HG03442 (cell line): ENCODE results near the gene TSPEAR.
"Not testable (repeated sequence)": the region's sequence is repeated elsewhere in the genome, so short reads cannot be mapped to it uniquely, and the experiment has no call there.

Experiments used
- ATAC-seq: cut with Tn5 transposase; IDR thresholded peaks from one replicate; pipeline ENCODE4 v1.9.1; 2021; ENCODE audit warnings: mild to moderate bottlenecking, moderate library complexity; ENCODE audit not compliant: unreplicated experiment

The TSPEAR gene

DNA sequence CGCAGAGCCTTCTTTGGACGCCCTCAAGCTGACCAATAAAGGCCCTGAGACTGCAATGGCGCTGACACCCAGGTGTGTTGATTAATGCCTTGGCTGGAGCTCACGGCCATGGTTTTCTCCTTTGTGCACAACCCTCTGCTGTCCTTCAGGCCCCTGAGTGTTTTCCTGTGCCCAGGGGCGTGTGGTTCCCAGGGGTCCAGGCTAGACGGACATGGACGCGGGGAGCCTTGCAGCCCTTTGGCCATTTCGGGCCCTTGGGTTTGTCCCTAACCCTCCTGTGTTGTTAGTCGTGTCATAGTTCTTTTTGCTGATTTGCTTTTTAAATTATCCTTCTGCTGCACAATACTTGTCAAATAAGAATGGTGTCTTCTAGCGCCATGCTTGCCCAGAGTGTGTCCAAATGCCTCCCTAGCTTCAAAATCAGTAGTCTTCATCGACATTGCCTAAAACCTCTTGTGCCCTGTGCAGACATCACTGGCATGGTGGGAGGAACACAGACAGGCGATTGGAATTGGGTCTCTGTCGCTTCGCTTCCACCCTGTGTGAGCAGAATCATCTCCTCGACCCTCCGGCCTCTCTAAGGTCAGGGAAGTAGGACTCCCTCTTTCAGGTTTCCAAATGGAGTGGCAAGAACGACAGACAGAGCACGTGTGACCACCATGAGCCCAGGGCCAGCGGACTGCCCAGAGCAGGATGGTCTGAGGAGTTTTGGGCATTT is 135.9 kb downstream of the TSPEAR start:
- no peak for ATAC-seq

DNA sequence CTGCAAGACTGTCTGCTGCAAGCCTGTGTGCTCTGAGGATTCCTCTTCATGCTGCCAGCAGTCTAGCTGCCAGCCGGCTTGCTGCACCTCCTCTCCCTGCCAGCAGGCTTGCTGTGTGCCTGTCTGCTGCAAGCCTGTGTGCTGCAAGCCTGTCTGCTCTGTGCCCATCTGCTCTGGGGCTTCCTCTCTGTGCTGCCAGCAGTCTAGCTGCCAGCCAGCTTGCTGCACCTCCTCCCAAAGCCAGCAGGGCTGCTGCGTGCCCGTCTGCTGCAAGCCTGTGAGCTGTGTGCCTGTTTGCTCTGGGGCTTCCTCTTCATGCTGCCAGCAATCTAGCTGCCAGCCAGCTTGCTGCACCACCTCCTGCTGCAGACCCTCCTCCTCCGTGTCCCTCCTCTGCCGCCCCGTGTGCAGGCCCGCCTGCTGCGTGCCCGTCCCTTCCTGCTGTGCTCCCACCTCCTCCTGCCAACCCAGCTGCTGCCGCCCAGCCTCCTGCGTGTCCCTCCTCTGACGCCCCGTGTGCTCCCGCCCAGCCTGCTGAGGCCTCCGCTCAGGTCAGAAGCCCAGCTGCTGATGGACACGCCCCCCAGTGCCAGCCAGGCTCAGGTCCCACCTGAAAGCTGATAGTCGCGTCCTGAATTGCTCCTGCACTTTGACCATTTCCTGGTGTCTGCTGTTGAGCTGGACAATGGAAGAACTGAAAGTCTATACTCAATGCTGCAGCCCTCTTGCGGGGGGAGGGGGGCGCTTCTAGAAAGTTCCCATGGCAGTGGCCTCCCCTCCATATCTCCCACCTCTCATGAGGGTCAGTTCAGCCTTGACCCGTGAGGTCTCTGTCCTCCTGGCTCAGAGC is 136.7 kb downstream of the TSPEAR start:
- ATAC-seq, result no peak

GRCh38 chr21:44573630-44574456 is 137.5 kb downstream of the TSPEAR start, which contains the start of gene KRTAP10-4:
Gene KRTAP10-4, plus strand, starts transcription at chr21:44573729. Its CDS starts 30 bp downstream, at chr21:44573759.
- not testable (repeated sequence) for ATAC-seq

DNA sequence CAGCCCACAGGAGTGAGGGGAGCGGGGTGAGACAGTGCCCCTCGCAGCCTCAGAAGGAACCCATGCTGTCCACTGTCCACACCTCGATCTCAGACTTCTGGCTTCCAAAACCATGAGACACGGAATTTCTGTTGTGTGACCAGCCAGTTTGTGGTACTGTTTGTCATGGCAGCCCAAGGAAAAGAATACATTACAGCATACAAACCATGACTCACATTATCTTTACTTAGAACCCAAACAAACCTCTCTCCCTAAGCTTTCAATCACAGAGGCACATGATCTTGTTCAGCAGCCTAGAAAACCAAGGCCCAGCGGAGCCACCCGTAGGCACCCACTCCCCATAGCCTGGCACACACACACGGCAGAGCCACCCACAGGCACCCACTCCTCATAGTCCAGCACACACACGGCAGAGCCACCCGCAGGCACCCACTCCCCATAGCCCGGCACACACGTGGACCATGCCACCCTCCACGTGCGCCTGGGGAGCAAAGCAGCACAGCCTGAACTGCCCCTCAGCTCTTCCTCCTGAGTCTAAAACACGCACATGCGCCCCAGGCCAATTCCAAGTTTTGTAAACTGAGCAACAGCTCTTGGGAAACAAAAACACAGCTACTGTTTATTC is 138.3 kb downstream of the TSPEAR start:
- ATAC-seq, result no peak

DNA sequence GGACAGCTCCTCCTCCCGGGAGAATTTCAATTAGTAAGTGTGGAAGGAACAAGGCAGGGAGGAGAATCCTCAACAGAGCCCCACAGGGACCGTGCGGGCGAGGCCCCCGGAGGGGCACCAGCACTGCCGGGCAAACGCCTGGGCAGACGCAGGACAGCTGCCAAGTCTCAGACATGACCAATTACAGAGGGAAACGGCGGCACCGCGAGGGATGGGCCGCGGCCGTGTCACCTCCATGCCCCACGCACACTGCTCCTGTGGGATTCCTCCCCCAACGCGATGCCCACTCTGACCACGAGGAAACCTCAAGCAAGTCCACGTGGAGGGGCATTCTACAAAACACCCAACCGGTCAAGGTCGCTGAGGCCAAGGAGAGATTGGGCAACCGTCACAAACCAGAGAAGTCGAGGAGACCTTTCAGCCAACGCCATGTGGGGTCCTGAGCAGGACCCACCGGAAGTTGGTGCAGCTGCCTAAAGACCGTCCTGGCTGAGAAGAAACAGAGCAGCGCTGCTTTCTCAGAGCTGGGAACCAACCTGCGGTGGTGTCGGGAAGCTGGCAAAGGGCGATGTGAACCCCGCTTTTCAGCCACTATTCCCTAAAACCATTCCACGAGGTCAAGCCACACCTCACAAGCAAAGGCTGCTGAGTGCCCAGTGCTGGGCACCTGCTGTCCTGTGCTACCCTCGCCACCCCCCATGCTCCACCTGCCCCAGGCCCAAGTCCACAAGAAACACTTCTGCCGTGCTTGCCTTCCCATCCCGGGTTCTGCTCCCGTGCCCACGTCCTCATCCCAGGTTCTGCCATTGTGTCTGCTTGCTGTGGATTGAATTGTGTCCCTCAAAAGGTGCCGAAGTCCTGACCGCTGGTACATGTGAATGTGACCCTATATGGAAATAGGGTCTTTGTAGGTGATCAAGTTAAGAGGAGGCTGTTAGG is 139.3 kb downstream of the TSPEAR start:
- ATAC-seq, result no peak

DNA sequence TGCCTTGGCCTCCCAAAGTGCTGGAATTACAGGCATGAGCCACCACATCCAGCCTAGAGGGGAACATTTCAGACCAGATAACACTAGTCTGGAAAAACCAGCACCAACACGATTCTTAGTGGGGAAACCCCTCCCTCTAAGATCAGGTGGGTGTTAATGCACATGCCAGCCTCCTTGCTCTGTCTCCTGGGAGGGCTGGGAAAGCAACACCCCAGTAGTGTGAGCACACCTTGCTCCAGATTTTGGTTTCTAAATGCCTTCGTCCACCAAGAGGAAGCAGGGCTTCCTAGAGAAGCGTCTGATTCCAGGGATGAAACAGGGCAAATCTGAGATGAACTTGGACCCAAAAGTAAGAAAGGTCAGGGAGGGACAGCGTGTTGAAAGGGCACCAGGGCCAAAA is 140.1 kb downstream of the TSPEAR start:
- no peak for ATAC-seq

DNA sequence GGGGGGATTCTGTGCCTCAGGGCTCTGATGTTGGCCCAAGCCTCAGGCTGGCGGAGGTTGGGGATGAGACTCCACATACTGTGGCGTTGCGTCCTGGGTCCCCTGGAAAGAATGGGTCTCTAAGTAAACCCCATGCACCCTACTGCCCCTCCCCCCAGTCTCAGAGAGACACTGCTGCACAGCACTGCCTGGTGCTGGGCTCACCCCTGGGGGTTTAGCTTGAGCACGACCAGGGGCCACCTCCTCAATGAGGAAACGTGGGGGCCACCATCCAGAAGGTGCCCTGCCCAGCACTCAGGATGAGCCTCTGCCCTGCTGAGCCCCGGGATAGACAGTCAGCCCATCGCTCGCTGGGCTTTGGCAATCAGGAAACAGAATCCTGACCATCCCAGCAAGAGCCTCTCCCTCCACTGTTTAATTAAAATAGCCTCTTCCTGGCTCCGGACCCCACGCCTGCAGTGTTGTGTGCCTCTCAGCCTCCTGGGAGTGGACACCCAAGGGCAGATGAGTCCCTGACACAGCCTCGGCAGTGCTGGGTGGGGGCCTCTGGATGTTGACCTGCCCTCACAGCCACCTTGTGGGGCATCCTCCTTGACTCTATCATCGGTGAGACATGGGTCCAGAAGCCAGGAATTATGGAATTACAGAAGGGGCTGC is 141.4 kb downstream of the TSPEAR start:
- no peak for ATAC-seq

GRCh38 chr21:44568667-44569556 is 142.5 kb downstream of the TSPEAR start:
- ATAC-seq, result no peak

DNA sequence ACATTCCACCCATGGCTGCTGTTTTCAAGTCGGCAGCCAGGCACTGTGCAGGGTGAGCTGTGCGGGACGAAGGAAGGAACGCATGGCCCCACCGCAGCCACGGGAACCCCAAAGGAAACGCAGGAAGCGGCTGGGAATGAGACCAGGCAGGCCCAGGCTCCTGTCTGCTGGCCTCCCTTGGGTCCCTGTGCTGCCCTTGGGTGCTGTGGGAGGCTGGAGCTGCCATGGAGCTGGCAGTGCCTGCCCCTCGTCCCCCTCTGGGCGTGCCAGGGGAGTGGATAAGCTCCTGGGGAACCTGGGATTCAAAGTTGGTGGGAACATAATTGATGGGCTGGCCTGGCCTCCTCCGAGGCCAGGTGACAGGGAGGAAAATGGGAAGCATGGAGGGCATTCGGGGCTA is 143.1 kb downstream of the TSPEAR start:
- ATAC-seq, result no peak

DNA sequence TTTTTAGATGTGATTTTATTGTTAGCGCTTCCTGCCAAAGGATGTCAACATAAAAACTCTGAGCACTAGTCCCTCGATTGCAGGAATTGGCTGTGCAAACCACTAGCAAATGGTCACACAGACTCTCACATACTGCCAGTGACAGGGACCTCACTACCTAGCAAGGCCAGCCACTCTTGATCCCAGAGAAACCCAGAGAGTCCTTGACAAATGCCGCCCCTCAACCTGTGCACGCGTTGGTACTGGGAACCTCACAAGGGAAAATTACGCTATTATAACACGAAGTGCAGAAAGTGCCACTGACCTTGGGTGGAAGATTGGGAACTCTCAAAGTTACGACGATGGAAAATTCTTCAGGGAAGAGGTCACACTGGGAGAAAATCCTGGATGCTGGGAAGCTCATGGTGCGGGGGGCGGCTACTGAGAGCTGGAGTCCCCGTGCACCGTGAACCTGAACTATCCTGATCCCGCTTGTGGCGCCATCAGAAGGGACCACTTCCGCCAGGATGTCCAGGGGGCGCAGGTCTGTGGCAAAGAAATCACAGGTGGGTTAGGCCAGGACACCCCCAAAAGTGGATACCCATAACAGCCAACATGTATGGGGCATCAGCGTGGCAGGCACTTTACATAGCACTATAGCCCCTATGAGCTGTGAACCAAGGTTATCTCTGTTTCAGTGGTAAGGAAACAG is 143.7 kb downstream of the TSPEAR start:
- ATAC-seq, result no peak

- ATAC-seq, result no peak
Observed at GRCh38 chr21:44566403-44566802, 145.0 kb downstream of the TSPEAR start.

DNA sequence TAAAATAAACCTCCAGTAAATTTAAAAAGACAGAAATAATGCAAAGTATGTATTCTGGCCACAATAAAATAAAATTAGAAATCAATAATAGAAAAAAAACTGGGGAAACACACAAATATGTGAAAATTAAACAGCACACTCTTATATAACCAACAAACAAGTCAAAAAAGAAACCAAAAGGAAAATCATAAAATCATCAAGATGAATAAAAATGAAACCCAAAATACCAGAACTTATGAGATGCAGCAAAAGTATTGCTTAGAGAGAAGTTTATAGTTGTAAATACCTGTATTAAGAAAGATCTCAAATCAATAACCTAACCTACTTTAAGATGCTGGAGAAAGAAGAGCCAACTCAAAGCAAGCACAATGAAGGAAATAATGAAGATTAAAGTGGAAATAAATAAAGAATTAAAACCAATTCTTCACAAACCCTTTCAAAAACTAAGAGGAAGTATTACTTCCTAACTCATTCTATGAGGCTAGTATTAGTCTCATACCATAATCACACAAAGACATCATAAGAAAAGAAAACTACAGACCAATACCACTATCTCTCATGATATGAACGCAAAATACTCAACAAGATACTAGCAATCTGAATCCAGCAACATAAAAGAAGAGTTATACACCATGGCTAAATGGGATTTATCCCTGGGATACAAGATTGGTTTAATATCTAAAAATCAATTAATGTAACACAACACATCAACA is 146.3 kb downstream of the TSPEAR start:
- ATAC-seq, result no peak

- no peak for ATAC-seq
Observed at GRCh38 chr21:44564099-44564498, 147.3 kb downstream of the TSPEAR start.

GRCh38 chr21:44558695-44559094 is 152.7 kb downstream of the TSPEAR start, which contains the start of gene KRTAP10-3:
Gene KRTAP10-3, minus strand, starts transcription at chr21:44558795. Its CDS starts 80 bp downstream, at chr21:44558715.
- no peak for ATAC-seq

DNA sequence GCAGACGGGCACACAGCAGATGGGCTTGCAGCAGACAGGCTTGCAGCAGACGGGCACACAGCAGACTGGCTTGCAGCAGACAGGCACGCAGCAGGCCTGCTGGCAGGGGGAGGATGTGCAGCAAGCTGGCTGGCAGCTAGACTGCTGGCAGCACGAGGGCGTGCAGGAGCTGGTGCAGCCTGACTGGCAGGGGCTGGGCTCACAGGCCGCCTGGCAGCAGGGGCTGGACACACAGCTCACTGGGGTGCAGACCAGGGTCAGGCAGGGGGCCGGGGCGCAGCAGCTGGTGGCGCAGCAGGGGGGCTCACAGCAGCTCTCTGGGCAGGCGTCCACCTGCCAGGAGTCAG is 153.1 kb downstream of the TSPEAR start:
- ATAC-seq, result not testable (repeated sequence)

DNA sequence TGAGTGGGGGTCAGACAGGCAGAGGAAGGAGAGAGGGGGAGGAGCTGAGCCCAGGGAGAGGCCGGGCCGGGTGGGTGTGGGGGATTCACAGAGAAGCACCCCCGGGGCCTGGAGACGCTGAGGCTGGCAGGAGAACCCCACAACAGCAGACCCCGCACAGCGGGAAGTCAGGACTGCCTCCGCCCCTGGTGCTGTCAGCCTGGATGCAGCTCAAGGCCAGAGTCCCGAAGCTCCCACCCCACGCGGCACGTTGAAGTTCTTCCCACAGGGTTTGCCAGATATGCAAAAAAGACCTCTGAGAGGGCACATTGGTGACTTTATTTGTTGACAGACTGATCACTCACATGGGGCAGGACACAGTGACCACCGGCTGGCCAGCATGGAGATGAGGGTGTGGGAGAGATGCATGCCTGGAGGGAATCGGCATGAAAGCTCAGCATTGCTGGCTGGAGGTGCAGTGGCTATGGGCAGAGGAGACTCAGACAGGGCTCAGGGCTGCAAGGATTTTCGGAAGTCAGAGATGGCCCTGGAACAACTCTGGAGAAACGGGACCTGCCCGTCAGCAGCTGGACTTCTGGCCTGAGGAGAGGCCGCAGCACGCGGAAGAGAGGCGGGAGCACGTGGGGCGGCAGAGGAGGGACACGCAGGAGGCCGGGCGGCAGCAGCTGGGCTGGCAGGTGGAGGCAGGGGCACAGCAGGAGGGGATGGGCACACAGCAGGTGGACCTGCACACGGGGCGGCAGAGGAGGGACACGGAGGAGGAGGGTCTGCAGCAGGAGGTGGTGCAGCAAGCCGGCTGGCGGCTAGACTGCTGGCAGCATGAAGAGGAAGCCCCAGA is 153.7 kb downstream of the TSPEAR start:
- ATAC-seq, result no peak
